ENCODE measurements around the gene PCLO.

DNA sequence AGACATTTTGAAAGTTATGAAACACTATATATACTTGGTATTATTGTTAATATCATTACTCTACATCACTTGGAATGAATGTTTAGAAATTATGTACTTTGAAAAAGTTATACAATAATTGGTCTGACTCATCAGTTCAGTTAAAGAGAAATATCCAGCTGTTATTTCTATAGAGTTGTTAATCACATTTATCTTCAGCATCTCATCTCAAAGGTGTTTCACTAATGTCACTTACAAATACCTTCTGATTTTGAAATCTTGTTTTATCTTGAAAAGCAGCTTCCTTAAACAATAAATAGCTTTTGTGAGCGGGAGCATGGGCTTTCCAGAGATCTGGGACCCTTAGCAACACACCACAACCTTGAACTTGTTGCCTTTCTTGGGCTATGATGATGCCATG lies 205.2 kb downstream of the PCLO start:
- TF ChIP-seq POLR2A (IDR thresholded peaks at IDR 0.05) (no peak), EP300 (IDR thresholded peaks at IDR 0.05) (no peak), POLR2AphosphoS5 (IDR thresholded peaks at IDR 0.05) (no peak)
- TF ChIP-seq, protein P1, sequence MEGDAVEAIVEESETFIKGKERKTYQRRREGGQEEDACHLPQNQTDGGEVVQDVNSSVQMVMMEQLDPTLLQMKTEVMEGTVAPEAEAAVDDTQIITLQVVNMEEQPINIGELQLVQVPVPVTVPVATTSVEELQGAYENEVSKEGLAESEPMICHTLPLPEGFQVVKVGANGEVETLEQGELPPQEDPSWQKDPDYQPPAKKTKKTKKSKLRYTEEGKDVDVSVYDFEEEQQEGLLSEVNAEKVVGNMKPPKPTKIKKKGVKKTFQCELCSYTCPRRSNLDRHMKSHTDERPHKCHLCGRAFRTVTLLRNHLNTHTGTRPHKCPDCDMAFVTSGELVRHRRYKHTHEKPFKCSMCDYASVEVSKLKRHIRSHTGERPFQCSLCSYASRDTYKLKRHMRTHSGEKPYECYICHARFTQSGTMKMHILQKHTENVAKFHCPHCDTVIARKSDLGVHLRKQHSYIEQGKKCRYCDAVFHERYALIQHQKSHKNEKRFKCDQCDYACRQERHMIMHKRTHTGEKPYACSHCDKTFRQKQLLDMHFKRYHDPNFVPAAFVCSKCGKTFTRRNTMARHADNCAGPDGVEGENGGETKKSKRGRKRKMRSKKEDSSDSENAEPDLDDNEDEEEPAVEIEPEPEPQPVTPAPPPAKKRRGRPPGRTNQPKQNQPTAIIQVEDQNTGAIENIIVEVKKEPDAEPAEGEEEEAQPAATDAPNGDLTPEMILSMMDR (IDR thresholded peaks at IDR 0.05), result no peak
